Fibroblast of lung (primary cell): ENCODE measurements around the gene FBXO9. TPM values are rescaled to one million over a fixed set of nuclear protein-coding genes. Genes with fewer than 3 reads are reported as not detected.

Experiments used
- DNase-seq, 2 donors: peaks; one replicate each; pipeline versions ENCODE4 v3.0.0 to v3.0.0-alpha.2; 2010; ENCODE audit warnings: low read depth in 2 of 2
- H2AFZ ChIP-seq: 2 replicates; pipeline ENCODE4 v1.5.1; 2012; ENCODE audit warnings: low read length, control low read depth, inconsistent platforms
- H3K27ac ChIP-seq: 2 replicates; pipeline ENCODE4 v1.5.1; 2011; ENCODE audit warnings: low read length, control low read depth; ENCODE audit not compliant: insufficient read depth
- H3K27me3 ChIP-seq: 2 replicates; pipeline ENCODE4 v1.5.1; 2011; ENCODE audit warnings: mild to moderate bottlenecking, low read length; ENCODE audit not compliant: control insufficient read depth, insufficient read depth
- H3K36me3 ChIP-seq: 2 replicates; pipeline ENCODE4 v1.5.1; 2011; ENCODE audit warnings: low read length; ENCODE audit not compliant: control insufficient read depth, insufficient read depth
- H3K4me1 ChIP-seq: 2 replicates; pipeline ENCODE4 v1.5.1; 2011; ENCODE audit warnings: low read length; ENCODE audit not compliant: control insufficient read depth, insufficient read depth; ENCODE audit errors: extremely low read depth
- H3K4me2 ChIP-seq: 2 replicates; pipeline ENCODE4 v1.5.1; 2011; ENCODE audit warnings: low read length, control low read depth; ENCODE audit not compliant: insufficient read depth; ENCODE audit errors: extremely low read depth
- H3K4me3 ChIP-seq, 4 experiments: fragments of 200-600 bp in 1 of 4; sonication (generic) in 1 of 4; replicated peaks in 1 of 4; 2 replicates each; pipeline ENCODE4 v1.5.1; 2011 to 2016; ENCODE audit warnings: low read length in 4 of 4, low read depth in 3 of 4, mild to moderate bottlenecking in 3 of 4, control low read depth in 2 of 4, inconsistent platforms in 1 of 4, mixed read lengths in 1 of 4; ENCODE audit not compliant: insufficient read depth in 1 of 4; ENCODE audit errors: control extremely low read depth in 1 of 4
- H3K79me2 ChIP-seq: 2 replicates; pipeline ENCODE4 v1.5.1; 2012; ENCODE audit warnings: mild to moderate bottlenecking, low read length, inconsistent platforms; ENCODE audit not compliant: control insufficient read depth, insufficient read depth
- H3K9ac ChIP-seq: 2 replicates; pipeline ENCODE4 v1.5.1; 2011; ENCODE audit warnings: mild to moderate bottlenecking, low read length, control low read depth; ENCODE audit not compliant: insufficient read depth
- H3K9me3 ChIP-seq: 2 replicates; pipeline ENCODE4 v1.5.1; 2012; ENCODE audit warnings: low read depth, low read length; ENCODE audit not compliant: control insufficient read depth, insufficient read depth
- H4K20me1 ChIP-seq: 2 replicates; pipeline ENCODE4 v1.5.1; 2011; ENCODE audit warnings: low read length; ENCODE audit not compliant: control insufficient read depth, insufficient read depth; ENCODE audit errors: extremely low read depth
- EZH2 ChIP-seq: IDR thresholded peaks from 2 replicates; pipeline ENCODE4 v1.5.1; 2012; ENCODE audit warnings: low read length, control low read depth, mild to moderate bottlenecking; ENCODE audit errors: missing control alignments
- polyA plus RNA-seq, 2 donors: library from polyadenylated mRNA; depleted of rRNA in 1 of 2; stranded (reverse) in 1 of 2; unstranded in 1 of 2; fragments of >200 nt; gene quantifications; 2 replicates each; pipeline ENCODE4 v1.2.1, GENCODE V29; 2011 to 2012; ENCODE audit warnings: missing spikeins in 1 of 2
- total RNA-seq: library from RNA; depleted of rRNA; stranded (reverse); fragments of >200 nt; gene quantifications from 2 replicates; pipeline ENCODE4 v1.2.1, GENCODE V29; 2014
- TF ChIP-seq, protein P1 (sequence below), 2 donors: IDR thresholded peaks in 1 of 2; conservative IDR thresholded peaks in 1 of 2; 1 replicate in 1 of 2; 2 replicates in 1 of 2; pipeline ENCODE4 v1.5.1; 2011 to 2012; ENCODE audit warnings: low read length in 2 of 2, control low read depth in 1 of 2, inconsistent platforms in 1 of 2, low read depth in 1 of 2, mild to moderate bottlenecking in 1 of 2

The FBXO9 gene
- total and polyA plus RNA-seq, 2 donors (not counting 1 experiment from before 2014, with no cell fraction given) = 44.8 to 65.2 TPM

DNA sequence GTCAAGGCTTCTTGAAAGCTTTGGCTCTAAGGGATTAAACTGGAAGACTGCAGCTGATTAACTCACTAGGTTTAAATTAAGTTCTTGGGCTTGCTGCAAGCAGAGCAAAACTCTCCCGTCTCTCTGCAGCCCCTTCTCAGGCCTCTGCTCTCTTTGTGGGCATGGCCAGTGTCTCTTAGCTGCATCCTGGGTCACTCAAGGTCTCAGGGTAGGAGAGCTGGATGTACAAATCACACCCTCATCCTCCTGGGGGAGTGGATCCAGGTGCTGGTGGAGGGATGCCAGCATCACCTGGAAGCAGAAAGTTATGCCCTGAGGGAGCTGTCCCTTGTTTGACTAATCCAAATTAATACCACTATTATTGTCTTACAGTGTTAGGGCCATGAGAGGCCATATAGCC, 47.7 kb downstream of the FBXO9 start:
- Histone ChIP-seq H4K20me1 (no peaks in the 10 kb centered on the region), H3K9me3 (no peaks in the 10 kb centered on the region), H3K79me2 (no peaks in the 10 kb centered on the region), H3K9ac (no peak overlapping the region), H3K4me1 (no peaks in the 10 kb centered on the region), H2AFZ (no peak overlapping the region), H3K36me3 (no peaks in the 10 kb centered on the region), H3K4me3 (no peak overlapping the region), H3K27me3 (no peaks in the 10 kb centered on the region), H3K27ac (no peak overlapping the region), H3K4me2 (no peak overlapping the region)
- DNase-seq = no peak
- TF ChIP-seq EZH2 = no peak
- TF ChIP-seq, protein P1, sequence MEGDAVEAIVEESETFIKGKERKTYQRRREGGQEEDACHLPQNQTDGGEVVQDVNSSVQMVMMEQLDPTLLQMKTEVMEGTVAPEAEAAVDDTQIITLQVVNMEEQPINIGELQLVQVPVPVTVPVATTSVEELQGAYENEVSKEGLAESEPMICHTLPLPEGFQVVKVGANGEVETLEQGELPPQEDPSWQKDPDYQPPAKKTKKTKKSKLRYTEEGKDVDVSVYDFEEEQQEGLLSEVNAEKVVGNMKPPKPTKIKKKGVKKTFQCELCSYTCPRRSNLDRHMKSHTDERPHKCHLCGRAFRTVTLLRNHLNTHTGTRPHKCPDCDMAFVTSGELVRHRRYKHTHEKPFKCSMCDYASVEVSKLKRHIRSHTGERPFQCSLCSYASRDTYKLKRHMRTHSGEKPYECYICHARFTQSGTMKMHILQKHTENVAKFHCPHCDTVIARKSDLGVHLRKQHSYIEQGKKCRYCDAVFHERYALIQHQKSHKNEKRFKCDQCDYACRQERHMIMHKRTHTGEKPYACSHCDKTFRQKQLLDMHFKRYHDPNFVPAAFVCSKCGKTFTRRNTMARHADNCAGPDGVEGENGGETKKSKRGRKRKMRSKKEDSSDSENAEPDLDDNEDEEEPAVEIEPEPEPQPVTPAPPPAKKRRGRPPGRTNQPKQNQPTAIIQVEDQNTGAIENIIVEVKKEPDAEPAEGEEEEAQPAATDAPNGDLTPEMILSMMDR (conservative IDR thresholded peaks at IDR 0.05 in 1 of 2, IDR thresholded peaks at IDR 0.05 in 1 of 2; ENCODE audit: low read depth in 1 of 2, low read length in 2 of 2) = no peak

DNA sequence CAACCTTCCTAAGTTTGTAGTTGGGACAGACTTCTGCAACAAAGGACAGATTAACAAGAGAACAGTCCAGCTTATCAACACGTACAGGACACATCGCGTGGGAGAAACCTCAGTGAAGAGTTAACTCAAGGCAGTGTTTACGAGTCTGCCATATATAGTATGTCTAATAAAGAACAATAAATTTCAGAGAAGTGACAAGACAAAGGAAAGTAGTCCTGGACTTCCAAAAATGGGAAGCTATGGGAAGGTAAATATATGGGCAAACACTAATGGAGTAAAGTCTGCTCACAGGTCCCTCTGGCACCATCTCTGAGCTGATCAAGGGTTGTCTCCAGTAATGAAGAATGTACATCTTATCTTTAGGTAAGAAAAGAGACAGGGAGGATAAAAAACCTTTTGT, 48.5 kb downstream of the FBXO9 start:
- no peaks in the 10 kb centered on the region for H3K36me3 ChIP-seq
- no peaks in the 10 kb centered on the region for H4K20me1 ChIP-seq
- no peak overlapping the region for H3K27ac ChIP-seq
- H3K4me2 ChIP-seq = no peak overlapping the region
- TF ChIP-seq, protein P1 (conservative IDR thresholded peaks at IDR 0.05 in 1 of 2, IDR thresholded peaks at IDR 0.05 in 1 of 2; ENCODE audit: low read depth in 1 of 2, low read length in 2 of 2) = no peak
- TF ChIP-seq EZH2 = no peak
- H3K27me3 ChIP-seq = no peaks in the 10 kb centered on the region
- no peaks in the 10 kb centered on the region for H3K79me2 ChIP-seq
- H3K4me1 ChIP-seq = no peaks in the 10 kb centered on the region
- H3K9me3 ChIP-seq = no peaks in the 10 kb centered on the region
- H3K9ac ChIP-seq = no peak overlapping the region
- H3K4me3 ChIP-seq = no peak overlapping the region
- no peak overlapping the region for H2AFZ ChIP-seq
- DNase-seq = no peak

GRCh38 chr6:53115113-53115512, 49.9 kb downstream of the FBXO9 start:
- no peak overlapping the region for H2AFZ ChIP-seq
- H4K20me1 ChIP-seq = no peaks in the 10 kb centered on the region
- H3K4me3 ChIP-seq = no peak overlapping the region
- H3K9me3 ChIP-seq = no peaks in the 10 kb centered on the region
- TF ChIP-seq, protein P1 (conservative IDR thresholded peaks at IDR 0.05 in 1 of 2, IDR thresholded peaks at IDR 0.05 in 1 of 2; ENCODE audit: low read depth in 1 of 2, low read length in 2 of 2) = no peak
- no peak for TF ChIP-seq EZH2
- H3K36me3 ChIP-seq = no peaks in the 10 kb centered on the region
- H3K4me2 ChIP-seq = no peak overlapping the region
- H3K4me1 ChIP-seq = no peaks in the 10 kb centered on the region
- H3K27me3 ChIP-seq = no peaks in the 10 kb centered on the region
- H3K27ac ChIP-seq = no peak overlapping the region
- H3K9ac ChIP-seq = no peak overlapping the region
- DNase-seq = no peak
- H3K79me2 ChIP-seq = no peaks in the 10 kb centered on the region
